ENCODE measurements around the gene ALOXE3. TPM values are rescaled to one million over a fixed set of nuclear protein-coding genes. Genes with fewer than 3 reads are reported as not detected.
A peak's percentile ranks its signal among the peaks of the same experiment; 100 is the strongest.

Gene ALOXE3
- total RNA-seq, 1 experiment from 2014 or later, result 0.13 TPM

DNA sequence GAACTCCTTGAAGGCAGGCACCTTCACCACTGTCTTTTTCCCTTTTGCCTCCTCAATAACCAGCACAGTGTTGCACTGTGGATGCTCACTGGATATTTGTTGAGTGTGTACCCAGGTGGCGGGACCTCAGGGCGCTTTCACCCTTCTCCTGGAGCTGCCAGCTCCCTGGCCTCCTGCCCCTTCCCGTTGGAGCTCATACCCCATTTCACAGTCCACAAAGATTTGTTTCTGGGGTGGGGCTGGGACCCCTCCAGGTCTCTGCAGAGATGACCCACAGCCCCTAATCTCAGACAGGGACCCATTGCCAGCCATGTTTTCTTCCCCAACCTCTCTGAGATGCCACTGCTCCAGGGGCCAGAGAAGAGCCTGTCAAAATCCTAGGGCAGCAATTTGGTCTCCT lies 43.2 kb downstream of the ALOXE3 start:
- Mint-ChIP-seq H3K4me1 (peaks cover 24 to 28% of the 10 kb centered on the region in 2 experiments), H3K9me3 (peaks cover 7 to 9% of the 10 kb centered on the region in 2 experiments; a peak in 4 of 5 replicates), H3K27me3 (ENCODE audit: low read depth) (peaks cover 91% of the 10 kb centered on the region), H3K27ac (no peak overlapping the region), H3K4me3 (peak overlapping the region in 1 of 2 experiments; percentile 87; a peak in 1 of 5 replicates), H3K36me3 (ENCODE audit: insufficient read depth in 1 of 3, low read depth in 3 of 3) (peaks cover 0 to 2% (median 0%) of the 10 kb centered on the region in 3 experiments; a peak in 2 of 7 replicates)
- Histone ChIP-seq H2BK20ac (ENCODE audit: low read depth, low read length, poor library complexity, severe bottlenecking) (no peak overlapping the region), H2AK5ac (ENCODE audit: insufficient read length, low read length) (no peak overlapping the region), H2BK12ac (ENCODE audit: insufficient read length, low read depth, low read length) (no peak overlapping the region), H2BK15ac (ENCODE audit: low read depth, low read length) (no peak overlapping the region), H3K79me1 (ENCODE audit: insufficient read depth, low read depth, low read length, poor library complexity, severe bottlenecking) (no peaks in the 10 kb centered on the region), H2BK120ac (ENCODE audit: low read depth, low read length, poor library complexity, severe bottlenecking) (no peak overlapping the region), H3K9ac (ENCODE audit: extremely low read depth, insufficient read length, low read length) (no peak overlapping the region), H4K8ac (replicated peaks; ENCODE audit: insufficient read length, low read depth, low read length) (no peak overlapping the region), H3K23ac (ENCODE audit: insufficient read length, low read depth, low read length) (no peak overlapping the region), H3K4me1 (ENCODE audit: insufficient read depth, low read length) (no peaks in the 10 kb centered on the region), H4K20me1 (ENCODE audit: control insufficient read depth, insufficient read depth, insufficient read length) (no peaks in the 10 kb centered on the region), H3K27ac (ENCODE audit: insufficient read length, low read depth, low read length) (no peak overlapping the region), H3K18ac (ENCODE audit: insufficient read length, low read depth, low read length) (no peak overlapping the region), H3K79me2 (ENCODE audit: insufficient read depth, low read length) (no peaks in the 10 kb centered on the region), H3K23me2 (ENCODE audit: insufficient read length, low read depth, low read length, poor library complexity, severe bottlenecking) (peaks cover 22% of the 10 kb centered on the region), H3K9me3 (ENCODE audit: control insufficient read depth, low read depth, low read length) (no peaks in the 10 kb centered on the region), H3T11ph (ENCODE audit: low read length) (no peak overlapping the region), H3K14ac (ENCODE audit: insufficient read depth, low read length) (no peak overlapping the region), H2BK5ac (ENCODE audit: insufficient read length, low read length) (no peak overlapping the region), H3K4me2 (ENCODE audit: insufficient read depth, insufficient read length, low read length) (no peak overlapping the region), H2AFZ (ENCODE audit: low read length) (no peak overlapping the region), H3K4ac (ENCODE audit: low read depth, low read length) (no peak overlapping the region), H3K56ac (ENCODE audit: insufficient read length, low read depth, low read length) (no peak overlapping the region), H3K27me3 (ENCODE audit: insufficient read depth, low read length) (peaks cover 46% of the 10 kb centered on the region), H4K5ac (ENCODE audit: insufficient read length, low read depth, low read length) (no peak overlapping the region), H4K91ac (ENCODE audit: insufficient read length, low read depth, low read length) (no peak overlapping the region)
- no CpG with 5 or more reads among the region's 3 CpGs for WGBS (ENCODE audit: extremely low coverage, insufficient read length, low lambda C conversion rate)
- TF ChIP-seq, protein P1, sequence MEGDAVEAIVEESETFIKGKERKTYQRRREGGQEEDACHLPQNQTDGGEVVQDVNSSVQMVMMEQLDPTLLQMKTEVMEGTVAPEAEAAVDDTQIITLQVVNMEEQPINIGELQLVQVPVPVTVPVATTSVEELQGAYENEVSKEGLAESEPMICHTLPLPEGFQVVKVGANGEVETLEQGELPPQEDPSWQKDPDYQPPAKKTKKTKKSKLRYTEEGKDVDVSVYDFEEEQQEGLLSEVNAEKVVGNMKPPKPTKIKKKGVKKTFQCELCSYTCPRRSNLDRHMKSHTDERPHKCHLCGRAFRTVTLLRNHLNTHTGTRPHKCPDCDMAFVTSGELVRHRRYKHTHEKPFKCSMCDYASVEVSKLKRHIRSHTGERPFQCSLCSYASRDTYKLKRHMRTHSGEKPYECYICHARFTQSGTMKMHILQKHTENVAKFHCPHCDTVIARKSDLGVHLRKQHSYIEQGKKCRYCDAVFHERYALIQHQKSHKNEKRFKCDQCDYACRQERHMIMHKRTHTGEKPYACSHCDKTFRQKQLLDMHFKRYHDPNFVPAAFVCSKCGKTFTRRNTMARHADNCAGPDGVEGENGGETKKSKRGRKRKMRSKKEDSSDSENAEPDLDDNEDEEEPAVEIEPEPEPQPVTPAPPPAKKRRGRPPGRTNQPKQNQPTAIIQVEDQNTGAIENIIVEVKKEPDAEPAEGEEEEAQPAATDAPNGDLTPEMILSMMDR (conservative IDR thresholded peaks at IDR 0.05), result no peak
- no peak for DNase-seq

Measured in H9 (cell line).